ENCODE results near the gene ZBTB16.

GRCh38 chr11:114102993-114103896 is 43.7 kb downstream of the ZBTB16 start:
- TF ChIP-seq CTCF (IDR thresholded peaks at IDR 0.05) (no peak), POLR2A (IDR thresholded peaks at IDR 0.05) (no peak), EP300 (IDR thresholded peaks at IDR 0.05) (no peak)

Data from sigmoid colon (tissue), 4 donors.